LHCN-M2 (cell line): ENCODE data around the gene PPP2R5A. TPM values are rescaled to one million over a fixed set of nuclear protein-coding genes. Genes with fewer than 3 reads are reported as not detected.
A peak's percentile ranks its signal among the peaks of the same experiment; 100 is the strongest.
"Not testable (repeated sequence)": the region's sequence is repeated elsewhere in the genome, so short reads cannot be mapped to it uniquely, and the experiment has no call there.

Source experiments
- DNase-seq: peaks from one replicate; pipeline ENCODE4 v3.0.0-alpha.2; 2012; ENCODE audit warnings: low read depth
- total RNA-seq: library from RNA; depleted of rRNA; stranded (reverse); fragments of >200 nt; gene quantifications from 2 replicates; pipeline ENCODE4 v1.2.3, GENCODE V29; 2014

The PPP2R5A gene
- total RNA-seq, 1 experiment from 2014 or later, result 11.5 TPM

DNA sequence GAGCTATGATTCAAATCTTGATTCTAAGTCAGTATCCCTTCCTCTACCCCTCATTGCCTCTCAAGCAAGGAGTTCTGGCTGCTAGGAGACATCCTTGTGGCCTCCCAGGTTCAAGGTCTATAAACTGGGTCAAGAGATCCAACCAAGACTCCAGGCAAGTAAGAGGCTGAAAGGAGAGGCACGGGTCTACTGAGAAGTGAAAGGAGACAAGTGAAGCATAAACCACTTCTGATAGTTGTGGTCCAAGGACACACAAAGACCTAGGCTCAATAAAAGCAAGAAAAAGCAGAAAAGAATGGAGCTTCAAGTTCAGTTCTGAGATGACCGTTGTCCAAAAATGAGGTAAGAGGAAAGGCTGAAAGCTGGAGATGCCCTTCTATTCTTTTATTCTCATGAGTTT lies 17.8 kb upstream of the PPP2R5A start:
- no peak for DNase-seq

DNA sequence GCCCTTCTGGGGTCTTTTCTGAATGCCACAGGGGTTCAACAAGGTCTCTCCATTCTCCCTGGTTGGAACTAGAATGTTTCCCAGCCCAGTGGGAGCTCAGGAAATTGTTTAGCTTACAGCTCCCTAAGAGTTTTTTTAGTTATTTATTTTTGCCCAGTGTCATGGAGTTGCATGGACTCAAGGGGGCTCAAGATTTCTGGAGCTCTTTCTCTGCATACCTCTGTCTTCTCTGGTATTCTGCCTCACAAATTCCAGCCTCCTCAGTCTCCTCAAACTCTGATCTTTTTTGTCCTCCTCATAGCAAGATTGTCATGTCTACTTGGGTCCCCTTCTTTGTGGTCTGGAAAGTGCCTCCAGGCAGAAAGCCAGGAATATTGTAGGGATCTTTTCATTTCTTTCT lies 15.9 kb upstream of the PPP2R5A start:
- no peak for DNase-seq

DNA sequence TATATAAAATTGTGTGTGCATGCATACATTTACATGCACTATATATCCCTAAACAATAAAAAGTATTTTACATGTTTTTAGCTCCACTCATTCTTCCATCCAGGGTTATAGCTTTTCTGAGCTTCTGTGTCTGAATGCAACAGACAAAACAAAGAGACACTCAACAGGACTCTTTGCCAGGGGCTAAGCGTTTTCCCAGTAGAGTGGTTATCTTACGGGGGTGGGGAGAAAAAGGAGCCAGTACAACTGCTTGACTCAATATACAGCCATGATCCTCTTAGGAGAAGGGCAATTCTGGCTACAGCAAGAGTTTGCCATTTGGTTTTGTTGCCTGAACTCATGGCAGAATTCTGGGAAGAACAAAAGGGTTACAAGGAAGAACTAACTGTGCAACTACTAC lies 14.6 kb upstream of the PPP2R5A start:
- DNase-seq, result no peak

DNA sequence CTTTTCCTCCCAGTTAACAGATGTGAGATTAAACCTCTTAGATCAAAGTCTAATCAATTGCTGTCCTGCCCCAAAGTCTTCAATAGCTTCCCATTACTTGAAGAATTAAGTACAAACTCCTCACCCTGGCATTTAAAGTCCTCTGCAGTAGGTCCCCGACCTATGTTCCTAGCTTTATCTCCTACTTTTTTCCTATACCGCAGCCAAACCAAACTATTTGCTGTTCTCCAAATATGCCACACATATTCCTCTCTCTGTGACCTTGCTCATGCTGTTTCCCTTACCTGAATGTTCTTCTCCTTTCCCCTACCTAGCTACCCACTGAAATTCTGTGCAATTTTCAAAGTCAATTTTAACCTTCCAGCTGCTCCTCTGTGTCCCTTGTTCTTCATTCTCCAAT lies 14.0 kb upstream of the PPP2R5A start:
- no peak for DNase-seq

DNA sequence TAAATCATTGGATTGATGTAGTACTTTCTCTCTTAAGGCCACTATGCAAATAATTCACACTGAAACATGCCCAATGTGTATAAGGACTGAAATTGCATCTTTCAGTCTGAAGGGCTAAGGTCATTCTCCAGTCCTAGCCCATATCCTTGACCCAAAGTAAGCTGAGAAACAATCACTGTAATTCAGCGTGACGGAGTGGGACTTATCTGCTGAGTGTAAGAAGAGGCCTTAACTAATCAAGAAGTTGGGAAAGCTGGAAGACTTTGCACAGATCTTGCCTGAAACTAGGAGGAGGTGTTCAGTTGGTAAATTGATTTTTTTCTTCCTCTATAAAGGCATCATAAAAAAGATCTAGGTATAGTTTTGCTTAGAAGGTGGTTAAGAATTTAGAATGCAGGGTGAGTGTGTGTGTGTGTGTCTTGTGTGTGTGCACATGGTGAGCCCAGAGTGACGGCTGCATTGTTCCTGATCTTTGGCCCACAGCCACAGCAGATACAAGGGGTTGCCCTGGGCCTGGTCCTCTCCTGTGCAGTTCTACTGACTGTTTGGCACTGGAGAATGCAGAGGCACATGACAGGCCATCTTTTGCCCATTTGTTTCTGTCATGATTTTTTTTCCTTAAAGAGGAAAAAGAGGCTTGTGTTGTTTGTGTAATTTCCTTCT lies 13.3 kb upstream of the PPP2R5A start:
- DNase-seq, result no peak

DNA sequence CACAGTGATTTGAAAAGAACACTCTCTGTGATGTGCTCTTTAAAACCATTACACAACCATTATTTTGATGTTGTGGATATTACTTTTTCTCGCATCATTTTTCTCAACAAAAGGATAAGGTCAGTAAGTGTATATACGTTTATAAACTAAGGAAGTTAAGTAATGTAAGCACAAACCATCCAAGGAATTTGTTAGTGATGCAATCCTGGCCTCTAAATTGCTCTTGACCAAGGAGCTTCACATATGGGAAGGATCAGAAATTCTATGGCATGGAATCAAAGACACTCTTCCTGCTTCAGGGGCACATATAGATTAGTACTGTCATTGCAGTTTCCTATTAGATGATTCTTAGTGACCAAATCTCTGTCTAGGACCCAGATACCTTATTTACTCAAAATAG lies 3.6 kb upstream of the PPP2R5A start:
- no peak for DNase-seq

DNA sequence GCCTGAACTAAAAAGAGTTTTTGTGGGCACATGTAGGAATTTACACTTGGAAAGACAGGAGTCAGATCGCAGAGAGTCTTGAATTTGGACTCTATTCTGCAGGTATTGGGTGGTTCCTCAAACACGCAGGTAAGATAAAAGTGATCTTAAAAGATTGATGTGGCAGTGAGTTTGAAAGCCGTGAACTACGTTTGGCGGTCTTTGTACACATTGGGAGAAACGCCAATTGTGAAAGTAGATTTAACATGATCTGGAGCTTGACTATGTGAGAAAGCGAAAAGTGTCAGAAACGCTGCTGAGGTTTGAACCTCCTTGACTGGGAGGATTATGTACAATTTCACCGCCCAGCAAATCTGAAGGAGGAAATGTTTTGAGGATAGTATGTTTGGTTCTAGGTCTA lies 1.5 kb upstream of the PPP2R5A start:
- no peak for DNase-seq

DNA sequence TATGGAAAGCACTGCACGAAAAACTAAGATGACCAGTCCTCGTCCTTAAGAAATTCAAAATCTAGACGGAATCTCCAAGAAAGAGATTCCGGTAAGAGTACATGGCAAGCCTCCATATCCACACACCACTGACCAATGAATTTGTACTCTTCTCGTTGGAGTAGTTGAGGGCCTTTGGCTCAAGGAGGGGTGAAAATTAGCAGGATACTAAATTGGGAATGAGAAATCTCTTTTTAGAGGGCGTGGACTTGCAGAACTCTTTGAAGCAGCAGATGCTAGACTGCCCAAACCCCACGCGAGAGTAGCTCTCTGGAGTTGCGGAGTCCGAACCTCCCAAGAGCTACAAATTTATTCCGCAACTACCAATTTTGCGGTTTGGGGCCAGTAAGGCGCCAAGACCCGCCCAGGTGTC lies 872 bp upstream of the PPP2R5A start:
- DNase-seq, result no peak

DNA sequence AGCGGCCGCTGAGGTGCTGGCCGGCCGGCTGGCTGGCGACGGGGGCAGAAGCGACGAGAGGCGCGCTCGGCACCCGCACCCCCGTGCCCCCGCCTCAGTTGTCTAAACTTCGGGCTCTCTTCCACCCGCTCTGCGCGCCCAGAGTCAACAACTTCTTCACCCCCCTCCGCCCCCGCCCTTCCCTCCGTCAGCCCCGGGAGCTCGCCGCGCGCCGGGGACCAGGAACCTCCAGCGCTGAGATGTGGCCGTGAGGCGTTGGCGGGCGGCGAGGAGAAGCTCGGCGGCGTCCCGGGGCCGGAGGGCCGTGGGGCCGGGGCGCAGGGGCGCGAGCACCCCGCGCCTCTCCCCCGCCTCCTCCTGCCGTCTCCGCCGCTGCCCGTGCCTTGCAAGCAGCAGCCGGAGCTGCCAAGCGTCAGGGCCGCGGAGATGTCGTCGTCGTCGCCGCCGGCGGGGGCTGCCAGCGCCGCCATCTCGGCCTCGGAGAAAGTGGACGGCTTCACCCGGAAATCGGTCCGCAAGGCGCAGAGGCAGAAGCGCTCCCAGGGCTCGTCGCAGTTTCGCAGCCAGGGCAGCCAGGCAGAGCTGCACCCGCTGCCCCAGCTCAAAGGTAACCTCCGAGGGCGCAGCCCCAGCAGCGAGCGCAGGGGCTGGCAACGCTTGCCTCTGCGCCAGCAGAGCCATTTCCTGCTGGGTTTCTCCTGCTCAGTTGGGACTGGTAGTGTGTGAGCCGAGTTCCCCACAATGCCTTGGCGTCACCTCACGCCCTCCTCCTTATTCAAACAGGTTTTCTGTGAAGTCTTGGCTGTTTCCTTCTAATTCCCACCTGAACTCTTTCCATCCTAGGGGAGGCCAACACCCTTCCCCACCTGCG lies 710 bp downstream of the PPP2R5A start:
- peak; percentile 42 for DNase-seq

DNA sequence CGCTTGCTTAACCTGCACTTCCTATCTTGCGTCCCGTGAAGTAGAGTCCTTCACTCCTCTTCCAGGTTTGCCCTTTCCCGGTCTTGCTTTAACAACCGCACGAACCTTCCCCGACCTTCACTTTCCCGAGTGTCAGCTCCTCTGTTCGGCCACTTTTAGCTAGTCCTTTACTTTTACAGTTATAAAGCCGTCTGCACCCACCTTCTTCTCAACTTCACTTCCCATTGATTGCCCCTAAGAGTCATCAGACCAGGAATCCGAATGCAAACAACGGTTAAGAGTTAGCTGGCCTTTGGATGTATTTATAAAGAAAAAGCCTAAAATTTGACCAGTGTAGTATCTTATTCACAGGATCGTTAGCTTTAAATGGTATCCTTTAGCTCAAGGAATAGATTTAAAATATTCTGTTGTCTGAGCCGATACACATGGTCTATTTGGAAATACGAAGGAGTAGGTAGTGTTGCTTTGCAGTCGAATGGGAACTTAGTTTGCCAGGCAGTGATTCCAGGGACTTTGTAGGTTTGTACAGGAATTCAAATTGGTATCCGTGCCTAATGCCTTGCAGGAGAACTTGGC lies 1.4 kb downstream of the PPP2R5A start:
- DNase-seq, result no peak

DNA sequence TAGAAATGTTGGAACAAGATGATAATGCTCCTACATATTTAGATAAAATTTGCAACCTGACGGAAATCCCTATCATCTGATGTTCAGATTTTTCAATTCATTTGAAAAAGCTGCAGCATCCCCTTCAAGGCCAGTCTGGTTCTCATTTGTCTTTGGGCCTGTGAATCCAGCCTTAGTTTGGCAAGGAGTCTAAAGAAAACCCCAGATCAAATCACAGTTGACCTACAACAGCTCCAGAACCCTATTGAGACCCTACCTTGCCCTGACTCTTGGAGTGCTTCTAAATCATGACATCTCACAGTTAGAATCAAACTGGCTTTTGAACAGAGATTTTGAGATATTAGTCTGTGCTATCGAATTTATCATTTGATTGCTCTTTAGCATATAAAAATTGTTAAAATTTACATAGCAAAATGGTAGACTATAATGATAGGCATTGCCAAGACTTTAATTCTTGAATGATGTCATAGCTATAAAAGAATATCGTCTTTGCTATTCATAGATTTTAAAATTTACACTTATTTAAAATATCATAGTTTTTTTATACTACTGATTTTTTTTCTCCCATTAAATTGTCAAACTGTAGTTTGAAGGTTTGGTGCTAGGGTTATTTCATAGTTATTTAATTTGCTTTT lies 2.2 kb downstream of the PPP2R5A start:
- DNase-seq, result no peak

DNA sequence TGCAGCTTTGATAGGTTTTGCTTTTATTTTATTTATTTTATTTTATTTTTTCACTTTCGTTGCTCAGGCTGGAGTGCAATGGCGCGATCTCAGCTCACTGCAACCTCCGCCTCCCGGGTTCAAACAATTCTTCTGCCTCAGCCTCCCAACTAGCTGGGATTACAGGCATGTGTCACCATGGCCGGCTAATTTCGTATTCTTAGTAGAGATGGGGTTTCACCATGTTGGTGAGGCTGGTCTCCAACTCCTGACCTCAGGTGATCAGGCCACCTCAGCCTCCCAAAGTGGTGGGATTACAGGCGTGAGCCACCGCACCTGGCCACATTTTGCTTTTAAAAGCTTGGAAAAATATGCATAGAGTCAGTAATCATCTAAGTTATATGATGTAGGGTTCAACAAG lies 2.8 kb downstream of the PPP2R5A start:
- DNase-seq, result not testable (repeated sequence)

DNA sequence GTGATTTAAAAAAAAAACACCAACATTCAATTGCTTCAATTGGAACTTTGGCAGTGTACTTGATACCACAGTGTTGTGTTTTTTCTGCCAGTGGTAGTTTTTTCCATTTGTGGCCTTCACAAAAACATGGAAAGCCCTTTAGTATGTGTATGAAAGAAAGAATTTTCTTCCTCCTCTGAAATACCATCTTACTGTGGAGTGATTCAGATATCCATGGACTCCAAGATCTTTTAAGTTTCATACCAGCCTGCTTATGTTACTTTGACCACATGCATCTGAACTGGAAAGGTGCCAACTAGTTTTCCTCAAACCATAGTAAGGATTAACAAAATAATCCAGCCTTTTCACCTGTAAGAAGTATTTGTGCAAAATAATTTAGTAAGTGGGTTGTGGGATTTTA lies 3.4 kb downstream of the PPP2R5A start:
- peak; percentile 47 for DNase-seq

DNA sequence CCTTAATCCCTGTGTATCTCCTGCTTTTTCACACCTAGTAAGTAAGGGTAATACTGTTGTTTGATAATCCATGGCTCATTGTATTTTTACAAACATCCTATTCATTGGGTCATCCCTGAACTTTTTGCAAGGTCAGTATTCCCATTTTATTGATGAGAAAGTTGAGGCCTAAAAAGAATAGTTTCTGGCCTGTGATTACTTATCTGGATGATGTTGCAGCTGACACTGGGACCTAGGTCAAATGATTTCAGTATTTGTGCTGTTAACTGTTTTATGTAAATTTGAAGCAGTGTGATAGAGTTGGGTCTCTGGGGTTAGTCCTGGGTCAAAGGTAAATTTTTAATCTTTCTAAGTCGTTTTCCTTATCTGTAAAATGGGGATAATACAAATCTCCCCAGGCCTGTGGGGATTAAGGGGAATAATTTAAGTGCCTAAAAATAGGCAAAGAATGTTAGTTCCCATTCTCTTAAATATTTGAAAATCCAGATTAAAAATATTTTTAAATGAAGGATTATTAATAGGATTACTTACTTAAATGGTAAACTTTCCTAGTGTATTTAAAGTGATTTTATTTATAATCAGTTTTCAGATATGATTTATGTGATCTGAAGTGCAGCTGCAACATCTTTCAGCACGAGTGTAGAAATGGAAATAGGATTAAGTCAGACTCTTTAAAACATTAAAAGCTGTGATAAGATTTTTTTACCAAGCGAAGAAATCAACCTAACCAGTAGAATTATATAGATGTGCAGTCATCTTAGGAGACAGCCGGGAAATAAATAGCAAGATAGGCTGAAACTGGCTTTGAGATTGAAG lies 4.3 kb downstream of the PPP2R5A start:
- no peak for DNase-seq

DNA sequence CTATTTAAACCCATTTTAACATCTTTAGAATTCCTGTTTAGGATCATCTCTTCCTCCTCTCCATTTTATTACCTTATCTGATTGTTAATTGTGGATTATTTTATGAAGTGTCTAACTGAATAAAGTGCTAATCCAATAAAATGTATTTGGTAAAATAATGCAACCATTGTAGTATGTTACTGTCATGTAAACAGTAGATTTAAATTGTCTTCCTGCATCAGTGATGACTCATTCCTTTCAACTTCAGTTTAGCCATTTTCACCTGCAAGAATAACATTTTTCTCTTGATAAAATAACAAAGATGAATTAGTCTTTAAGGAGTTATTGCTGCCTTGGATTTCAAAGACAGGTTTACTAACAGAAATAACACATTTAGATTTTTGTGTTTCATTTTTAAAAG lies 5.4 kb downstream of the PPP2R5A start:
- DNase-seq, result no peak

DNA sequence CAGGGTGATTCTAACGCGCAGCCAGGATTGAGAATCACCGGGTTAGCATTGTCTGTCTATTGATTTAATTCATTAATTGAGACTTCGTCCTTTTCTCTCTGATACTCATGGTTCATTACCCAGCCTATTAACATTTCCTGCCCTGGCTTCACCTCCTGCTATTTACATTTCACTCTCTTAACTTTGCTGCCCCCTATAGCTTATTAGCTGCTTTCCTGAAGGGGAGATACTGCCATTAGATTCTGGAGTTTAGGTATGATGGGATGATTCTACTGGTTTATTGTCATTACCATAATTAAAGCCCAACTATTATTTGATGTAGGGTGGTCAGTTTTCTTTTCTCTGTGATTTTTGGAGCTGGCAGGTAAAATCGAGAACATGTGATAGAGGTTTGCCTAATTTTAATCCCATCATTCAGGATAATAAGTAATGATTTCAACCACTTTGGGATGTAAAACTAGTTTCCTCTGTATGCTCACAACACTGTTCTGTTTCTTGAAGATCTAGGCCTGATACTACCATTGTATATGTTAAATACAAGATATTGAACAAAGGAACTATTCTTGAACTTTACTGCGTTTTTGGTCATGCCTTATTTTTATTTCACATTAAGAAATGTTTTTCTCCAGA lies 6.4 kb downstream of the PPP2R5A start:
- peak; percentile 53 for DNase-seq

DNA sequence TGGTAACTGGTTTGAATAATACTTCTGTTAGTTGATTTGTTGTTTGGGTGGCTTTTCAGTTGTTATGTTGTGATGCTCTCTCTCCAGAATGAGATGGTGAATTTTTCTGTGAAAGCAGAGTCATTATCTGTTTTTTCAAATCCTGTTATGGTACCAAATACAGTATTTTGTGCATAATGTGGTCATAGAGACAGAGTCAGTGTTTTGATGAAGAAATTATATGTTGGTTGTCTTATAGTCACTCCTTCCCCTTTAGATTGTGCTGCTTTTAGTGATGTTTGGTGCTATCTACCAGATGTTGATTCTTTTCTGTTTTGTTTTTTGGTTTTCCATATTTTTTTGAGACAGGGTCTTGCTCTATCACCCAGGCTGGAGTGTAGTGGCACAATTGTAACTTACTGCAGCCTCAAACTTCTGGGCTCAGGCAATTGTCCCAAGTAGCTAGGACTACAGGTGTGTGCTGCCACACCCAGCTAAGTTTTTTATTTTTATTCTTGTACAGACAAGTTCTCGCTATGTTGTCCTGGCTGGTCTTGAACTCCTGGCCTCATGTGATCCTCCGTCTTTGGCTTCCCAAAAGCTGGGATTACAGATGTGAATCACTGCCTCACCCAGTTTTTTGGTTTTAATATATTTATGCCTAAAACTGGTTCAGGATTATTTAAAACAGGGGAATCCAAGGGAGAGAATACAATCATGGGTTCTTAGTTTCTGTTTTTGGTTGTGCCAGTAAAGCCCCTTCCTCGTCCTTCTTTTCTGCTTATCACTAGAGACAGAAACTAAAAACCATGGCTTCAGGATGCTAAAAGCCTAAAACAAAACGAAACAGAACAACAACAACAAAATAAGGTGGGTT lies 7.3 kb downstream of the PPP2R5A start:
- DNase-seq, result no peak

DNA sequence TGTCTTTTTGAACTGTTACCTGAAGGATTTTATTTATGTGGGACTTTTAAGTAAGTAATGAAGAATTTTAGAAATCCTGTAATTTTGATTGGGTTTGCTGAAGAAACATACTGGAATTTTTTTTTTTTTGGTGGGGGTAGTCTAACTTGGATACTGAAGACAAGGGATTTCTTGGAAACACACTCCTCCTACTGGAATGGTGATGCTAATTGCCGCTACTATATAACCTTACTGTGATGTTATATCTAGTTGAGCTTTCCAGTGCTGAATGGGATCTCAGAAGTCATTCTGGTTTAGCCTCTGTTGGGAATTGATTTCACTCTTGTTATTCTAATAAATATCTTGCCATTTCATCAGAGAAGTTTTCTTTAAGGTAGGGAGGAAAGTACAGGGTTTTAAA lies 8.4 kb downstream of the PPP2R5A start:
- no peak for DNase-seq

DNA sequence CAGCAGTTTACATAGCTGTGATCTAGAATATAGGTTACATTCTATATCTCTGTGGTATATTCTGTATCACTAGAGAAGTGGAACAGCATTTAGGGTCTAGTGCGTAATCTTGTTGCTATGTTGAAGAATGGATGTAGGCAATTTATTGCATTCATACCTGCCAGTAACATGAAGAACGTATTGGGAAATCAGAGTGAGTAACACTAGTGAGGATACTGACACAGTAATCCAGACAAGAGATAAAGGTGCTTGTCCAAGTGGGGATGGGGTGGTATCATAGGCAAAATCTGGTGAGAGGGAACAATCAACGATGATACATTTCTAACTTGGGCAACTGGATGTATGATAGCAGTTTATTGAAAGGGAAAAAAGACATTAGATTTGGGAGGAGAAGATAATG lies 9.8 kb downstream of the PPP2R5A start:
- no peak for DNase-seq

DNA sequence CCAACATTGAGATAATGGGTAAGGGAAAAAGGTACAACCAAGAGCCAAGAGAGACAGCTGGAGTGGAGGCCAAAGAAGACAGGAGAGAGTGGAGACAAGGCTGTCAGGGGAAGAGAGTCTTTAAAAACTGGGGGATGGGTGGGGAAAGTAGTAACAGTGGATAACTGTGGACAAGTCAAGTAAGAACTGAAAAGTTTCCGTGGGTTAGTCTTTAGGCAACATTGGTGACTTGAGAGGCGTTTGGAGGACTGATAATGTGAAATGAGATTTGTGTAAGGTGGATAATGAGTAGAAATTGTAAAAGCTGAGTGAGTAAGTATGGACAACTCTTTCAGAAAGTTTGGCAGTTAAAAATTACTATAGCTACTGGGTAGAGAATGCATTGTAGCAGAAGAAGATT lies 10.4 kb downstream of the PPP2R5A start:
- DNase-seq, result no peak
